HL-60/S4 treated with retinoic acid at 250 ng/mL for 4 days and 3 days (cell line): ENCODE results near the gene OPCML.

ENCODE experiments used
- in situ Hi-C: fragments of 300-500 bp; cut with MboI; formaldehyde crosslinking; loops from 2 replicates; pipeline ENCODE4 v1.7.0; 2022; ENCODE audit warnings: low sequenced_read_pairs

OPCML gene

GRCh38 chr11:133146697-133147306 is 385.5 kb downstream of the OPCML start:
- in situ Hi-C loops: loop anchor here (25.0 kb wide), 1 partner anchor 690 kb away; the partner anchor contains the start of gene SPATA19

- in situ Hi-C loops: loop anchor here (25.0 kb wide), 1 partner anchor 699 kb away; the partner anchor contains the start of gene SPATA19
Observed at GRCh38 chr11:133137939-133138338, 394.4 kb downstream of the OPCML start.

GRCh38 chr11:133137270-133137669 is 395.0 kb downstream of the OPCML start:
- in situ Hi-C loops: loop anchor here (25.0 kb wide), 1 partner anchor 700 kb away; the partner anchor contains the start of gene SPATA19

- in situ Hi-C loops: loop anchor here (25.0 kb wide), 1 partner anchor 701 kb away; the partner anchor contains the start of gene SPATA19
Observed at GRCh38 chr11:133136376-133136775, 395.9 kb downstream of the OPCML start.

- in situ Hi-C loops: loop anchor here (25.0 kb wide), 1 partner anchor 703 kb away; the partner anchor contains the start of gene SPATA19
Observed at GRCh38 chr11:133134314-133135173, 397.8 kb downstream of the OPCML start.

- in situ Hi-C loops: loop anchor here (25.0 kb wide), 1 partner anchor 704 kb away; the partner anchor contains the start of gene SPATA19
Observed at GRCh38 chr11:133133606-133134005, 398.7 kb downstream of the OPCML start.

GRCh38 chr11:133133050-133133449 is 399.3 kb downstream of the OPCML start:
- in situ Hi-C loops: loop anchor here (25.0 kb wide), 1 partner anchor 704 kb away; the partner anchor contains the start of gene SPATA19

- in situ Hi-C loops: loop anchor here (25.0 kb wide), 1 partner anchor 710 kb away; the partner anchor contains the start of gene SPATA19
Observed at GRCh38 chr11:133127741-133128140, 404.6 kb downstream of the OPCML start.

- in situ Hi-C loops: no loop called here
Observed at GRCh38 chr11:133123796-133124195, 408.5 kb downstream of the OPCML start.

- in situ Hi-C loops: no loop called here
Observed at GRCh38 chr11:133123366-133123765, 408.9 kb downstream of the OPCML start.

- in situ Hi-C loops: no loop called here
Observed at GRCh38 chr11:133122256-133122655, 410.0 kb downstream of the OPCML start.

- in situ Hi-C loops: no loop called here
Observed at GRCh38 chr11:133118563-133119268, 413.6 kb downstream of the OPCML start.

- in situ Hi-C loops: no loop called here
Observed at GRCh38 chr11:133115099-133115498, 417.2 kb downstream of the OPCML start.

- in situ Hi-C loops: no loop called here
Observed at GRCh38 chr11:133107763-133108162, 424.5 kb downstream of the OPCML start.

GRCh38 chr11:133107136-133107535 is 425.2 kb downstream of the OPCML start:
- in situ Hi-C loops: no loop called here

- in situ Hi-C loops: no loop called here
Observed at GRCh38 chr11:133106417-133106816, 425.9 kb downstream of the OPCML start.

- in situ Hi-C loops: no loop called here
Observed at GRCh38 chr11:133104009-133104744, 428.1 kb downstream of the OPCML start.

GRCh38 chr11:133096981-133097380 is 435.3 kb downstream of the OPCML start:
- in situ Hi-C loops: no loop called here

- in situ Hi-C loops: no loop called here
Observed at GRCh38 chr11:133086518-133086917, 445.8 kb downstream of the OPCML start.

GRCh38 chr11:133082841-133083488 is 449.3 kb downstream of the OPCML start:
- in situ Hi-C loops: no loop called here
